ENCODE results near the gene TMEM222.
A peak's percentile ranks its signal among the peaks of the same experiment; 100 is the strongest.

TMEM222 gene

GRCh38 chr1:27350663-27351540 is 28.9 kb downstream of the TMEM222 start:
- DNase-seq, result peak; percentile 78 to 90

DNA sequence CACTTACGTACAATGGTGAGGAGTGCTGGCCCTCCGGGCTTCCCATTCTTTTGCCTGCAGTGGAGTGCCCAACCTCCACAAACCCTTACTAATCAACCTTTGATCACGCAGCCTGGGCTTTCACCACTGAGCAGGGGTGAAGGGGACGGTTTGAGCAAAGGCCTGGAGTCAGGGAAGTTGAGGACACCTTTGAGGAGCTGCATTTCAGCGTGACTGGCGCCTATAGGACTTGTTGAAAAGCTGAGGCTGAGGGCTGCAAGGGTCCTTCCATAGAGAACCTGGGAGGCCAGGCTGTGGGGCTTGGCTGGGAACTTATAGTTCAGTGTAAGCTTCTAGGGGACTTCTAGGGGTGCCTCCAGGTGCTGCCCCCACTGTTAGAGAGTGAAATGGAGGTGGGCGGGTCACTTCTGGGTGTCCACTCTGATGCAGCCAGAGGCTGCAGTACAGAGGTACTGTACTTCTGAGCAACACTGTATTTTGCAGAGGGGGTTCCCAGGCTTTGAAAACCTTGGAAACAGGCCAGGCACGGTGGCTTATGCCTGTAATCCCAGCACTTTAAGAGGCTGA is 29.7 kb downstream of the TMEM222 start:
- peaks cover 6% of the 10 kb centered on the region for H3K9me3 ChIP-seq (ENCODE audit: insufficient read depth, low read depth, low read length)
- DNase-seq, result no peak
- H3K27ac ChIP-seq (ENCODE audit: low read depth, low read length), result no peak overlapping the region
- H3K79me1 ChIP-seq (ENCODE audit: low read length), result peaks cover 11% of the 10 kb centered on the region
- H3K4me1 ChIP-seq (ENCODE audit: control insufficient read depth in 1 of 2, insufficient read depth in 2 of 2, low read length in 2 of 2), result peaks cover 22 to 28% of the 10 kb centered on the region in 2 experiments
- H3K23ac ChIP-seq (ENCODE audit: low read length), result no peak overlapping the region
- no peaks in the 10 kb centered on the region for H3K27me3 ChIP-seq (ENCODE audit: insufficient read depth, low read length)
- no peak overlapping the region for H3K4me3 ChIP-seq (ENCODE audit: low read depth, low read length)
- H4K91ac ChIP-seq (ENCODE audit: low read depth, low read length), result no peak overlapping the region
- no peak overlapping the region for H4K12ac ChIP-seq (ENCODE audit: low read depth, low read length)
- H3K79me2 ChIP-seq (ENCODE audit: control insufficient read depth, insufficient read depth, low read length, poor library complexity), result no peaks in the 10 kb centered on the region
- WGBS (ENCODE audit: extremely low coverage, insufficient coverage, insufficient read length), result no CpG with 5 or more reads among the region's 8 CpGs
- no peak overlapping the region for H2BK120ac ChIP-seq (ENCODE audit: insufficient read depth, low read length, poor library complexity)
- no peak overlapping the region for H2BK12ac ChIP-seq (ENCODE audit: low read length)
- H3K4ac ChIP-seq (ENCODE audit: low read depth, low read length), result no peak overlapping the region
- H2AFZ ChIP-seq (ENCODE audit: insufficient read depth, low read length, poor library complexity), result peak overlapping the region; percentile 24
- H2AK5ac ChIP-seq (ENCODE audit: low read length), result peak overlapping the region; percentile 32
- H3K4me2 ChIP-seq (ENCODE audit: low read length), result peak overlapping the region; percentile 66
- H3K9ac ChIP-seq (ENCODE audit: low read length), result no peak overlapping the region
- H3K14ac ChIP-seq (ENCODE audit: low read length), result no peak overlapping the region
- no peak overlapping the region for H2BK5ac ChIP-seq (ENCODE audit: low read depth, low read length, poor library complexity)
- H3K18ac ChIP-seq (ENCODE audit: low read length), result no peak overlapping the region
- H4K8ac ChIP-seq (ENCODE audit: low read depth, low read length), result peak overlapping the region; percentile 8
- H3K36me3 ChIP-seq (ENCODE audit: control insufficient read depth in 1 of 2, insufficient read depth in 2 of 2, low read length in 2 of 2), result peaks cover 4 to 11% of the 10 kb centered on the region in 2 experiments

More at GRCh38 chr1:27350663-27351540, 28.9 kb downstream of the TMEM222 start:
- peaks cover 11% of the 10 kb centered on the region for H3K79me1 ChIP-seq (ENCODE audit: low read length)
- H3K4me3 ChIP-seq (ENCODE audit: low read depth, low read length), result peak overlapping the region; percentile 6
- peaks cover 22 to 28% of the 10 kb centered on the region in 2 experiments for H3K4me1 ChIP-seq (ENCODE audit: control insufficient read depth in 1 of 2, insufficient read depth in 2 of 2, low read length in 2 of 2)
- no peak overlapping the region for H3K4ac ChIP-seq (ENCODE audit: low read depth, low read length)
- no peak overlapping the region for H3K23ac ChIP-seq (ENCODE audit: low read length)
- no peaks in the 10 kb centered on the region for H3K79me2 ChIP-seq (ENCODE audit: control insufficient read depth, insufficient read depth, low read length, poor library complexity)
- H3K27ac ChIP-seq (ENCODE audit: low read depth, low read length), result no peak overlapping the region
- peak overlapping the region; percentile 56 for H4K91ac ChIP-seq (ENCODE audit: low read depth, low read length)
- peak overlapping the region; percentile 13 for H2AK5ac ChIP-seq (ENCODE audit: low read length)
- H3K14ac ChIP-seq (ENCODE audit: low read length), result peak overlapping the region; percentile 23
- no peak overlapping the region for H2BK12ac ChIP-seq (ENCODE audit: low read length)
- no CpG with 5 or more reads among the region's 62 CpGs for WGBS (ENCODE audit: extremely low coverage, insufficient coverage, insufficient read length)
- H3K36me3 ChIP-seq (ENCODE audit: control insufficient read depth in 1 of 2, insufficient read depth in 2 of 2, low read length in 2 of 2), result peaks cover 3 to 8% of the 10 kb centered on the region in 2 experiments
- H3K27me3 ChIP-seq (ENCODE audit: insufficient read depth, low read length), result no peaks in the 10 kb centered on the region
- H4K12ac ChIP-seq (ENCODE audit: low read depth, low read length), result no peak overlapping the region
- H3K18ac ChIP-seq (ENCODE audit: low read length), result no peak overlapping the region
- peak overlapping the region; percentile 44 for H4K8ac ChIP-seq (ENCODE audit: low read depth, low read length)
- peaks cover 6% of the 10 kb centered on the region for H3K9me3 ChIP-seq (ENCODE audit: insufficient read depth, low read depth, low read length)
- H3K9ac ChIP-seq (ENCODE audit: low read length), result no peak overlapping the region
- peak overlapping the region; percentile 66 for H3K4me2 ChIP-seq (ENCODE audit: low read length)
- H2BK120ac ChIP-seq (ENCODE audit: insufficient read depth, low read length, poor library complexity), result no peak overlapping the region
- H2AFZ ChIP-seq (ENCODE audit: insufficient read depth, low read length, poor library complexity), result peak overlapping the region; percentile 24
- H2BK5ac ChIP-seq (ENCODE audit: low read depth, low read length, poor library complexity), result no peak overlapping the region

DNA sequence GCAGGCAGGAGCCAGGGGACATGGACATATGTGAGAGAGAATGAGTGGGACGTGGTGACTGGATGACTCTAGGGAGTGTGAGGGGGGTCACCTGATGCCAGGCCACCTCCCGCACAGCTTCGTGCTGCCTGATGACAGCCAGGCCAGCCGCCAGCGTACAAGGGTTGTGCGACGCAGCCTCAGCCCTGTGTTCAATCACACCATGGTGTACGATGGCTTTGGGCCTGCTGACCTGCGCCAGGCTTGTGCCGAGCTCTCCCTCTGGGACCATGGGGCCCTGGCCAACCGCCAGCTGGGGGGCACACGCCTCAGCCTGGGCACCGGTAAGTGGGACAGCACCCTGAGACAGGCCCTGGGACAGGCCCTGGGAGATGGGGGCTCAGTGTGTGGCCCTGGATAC is 31.2 kb downstream of the TMEM222 start:
- Histone ChIP-seq H3K4me2 (ENCODE audit: low read length) (no peak overlapping the region), H3K23ac (ENCODE audit: low read length) (no peak overlapping the region)

DNA sequence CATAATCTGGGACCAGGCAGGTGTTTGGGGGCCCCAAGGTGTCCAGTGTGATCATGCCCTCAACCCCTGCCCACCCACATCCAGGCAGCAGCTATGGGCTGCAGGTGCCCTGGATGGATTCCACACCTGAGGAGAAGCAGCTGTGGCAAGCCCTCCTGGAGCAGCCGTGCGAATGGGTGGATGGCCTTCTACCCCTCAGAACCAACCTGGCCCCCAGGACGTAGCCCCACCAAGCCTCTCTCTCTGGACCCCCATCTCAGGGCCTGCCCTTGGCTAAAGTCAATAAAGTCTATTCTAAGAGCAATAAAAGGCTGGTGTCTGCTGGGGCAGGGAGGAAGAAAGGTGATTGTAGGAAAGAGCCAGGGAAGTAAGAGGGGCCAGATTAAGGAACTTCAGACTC is 31.7 kb downstream of the TMEM222 start:
- Histone ChIP-seq H4K12ac (ENCODE audit: low read depth, low read length) (no peak overlapping the region), H2BK120ac (ENCODE audit: insufficient read depth, low read length, poor library complexity) (no peak overlapping the region), H3K4ac (ENCODE audit: low read depth, low read length) (no peak overlapping the region), H3K9ac (ENCODE audit: low read length) (no peak overlapping the region), H3K79me2 (ENCODE audit: control insufficient read depth, insufficient read depth, low read length, poor library complexity) (no peaks in the 10 kb centered on the region), H2AK5ac (ENCODE audit: low read length) (no peak overlapping the region), H3K36me3 (ENCODE audit: control insufficient read depth in 1 of 2, insufficient read depth in 2 of 2, low read length in 2 of 2) (peaks cover 4 to 20% of the 10 kb centered on the region in 2 experiments), H3K23ac (ENCODE audit: low read length) (no peak overlapping the region), H2BK5ac (ENCODE audit: low read depth, low read length, poor library complexity) (no peak overlapping the region), H3K9me3 (ENCODE audit: insufficient read depth, low read depth, low read length) (peaks cover 6% of the 10 kb centered on the region), H3K79me1 (ENCODE audit: low read length) (peaks cover 11% of the 10 kb centered on the region), H3K27ac (ENCODE audit: low read depth, low read length) (no peak overlapping the region), H2AFZ (ENCODE audit: insufficient read depth, low read length, poor library complexity) (no peak overlapping the region), H3K14ac (ENCODE audit: low read length) (no peak overlapping the region), H2BK12ac (ENCODE audit: low read length) (no peak overlapping the region), H4K91ac (ENCODE audit: low read depth, low read length) (no peak overlapping the region), H3K4me3 (ENCODE audit: low read depth, low read length) (no peak overlapping the region), H3K4me1 (ENCODE audit: control insufficient read depth in 1 of 2, insufficient read depth in 2 of 2, low read length in 2 of 2) (peaks cover 19 to 26% of the 10 kb centered on the region in 2 experiments), H4K8ac (ENCODE audit: low read depth, low read length) (no peak overlapping the region), H3K18ac (ENCODE audit: low read length) (no peak overlapping the region), H3K27me3 (ENCODE audit: insufficient read depth, low read length) (no peaks in the 10 kb centered on the region), H3K4me2 (ENCODE audit: low read length) (no peak overlapping the region)
- DNase-seq, result no peak
- no CpG with 5 or more reads among the region's 3 CpGs for WGBS (ENCODE audit: extremely low coverage, insufficient coverage, insufficient read length)

More for the DNA sequence above, 31.2 kb downstream of the TMEM222 start:
- peaks cover 11% of the 10 kb centered on the region for H3K79me1 ChIP-seq (ENCODE audit: low read length)
- DNase-seq, result no peak
- peaks cover 6% of the 10 kb centered on the region for H3K9me3 ChIP-seq (ENCODE audit: insufficient read depth, low read depth, low read length)
- H2AK5ac ChIP-seq (ENCODE audit: low read length), result no peak overlapping the region
- no peak overlapping the region for H3K18ac ChIP-seq (ENCODE audit: low read length)
- H4K8ac ChIP-seq (ENCODE audit: low read depth, low read length), result no peak overlapping the region
- H3K4ac ChIP-seq (ENCODE audit: low read depth, low read length), result no peak overlapping the region
- H3K27me3 ChIP-seq (ENCODE audit: insufficient read depth, low read length), result no peaks in the 10 kb centered on the region
- H3K9ac ChIP-seq (ENCODE audit: low read length), result no peak overlapping the region
- no peak overlapping the region for H4K12ac ChIP-seq (ENCODE audit: low read depth, low read length)
- H3K79me2 ChIP-seq (ENCODE audit: control insufficient read depth, insufficient read depth, low read length, poor library complexity), result no peaks in the 10 kb centered on the region
- no peak overlapping the region for H4K91ac ChIP-seq (ENCODE audit: low read depth, low read length)
- no peak overlapping the region for H3K14ac ChIP-seq (ENCODE audit: low read length)
- H2BK5ac ChIP-seq (ENCODE audit: low read depth, low read length, poor library complexity), result no peak overlapping the region
- WGBS (ENCODE audit: extremely low coverage, insufficient coverage, insufficient read length), result no CpG with 5 or more reads among the region's 13 CpGs
- H3K27ac ChIP-seq (ENCODE audit: low read depth, low read length), result no peak overlapping the region
- peaks cover 4 to 15% of the 10 kb centered on the region in 2 experiments for H3K36me3 ChIP-seq (ENCODE audit: control insufficient read depth in 1 of 2, insufficient read depth in 2 of 2, low read length in 2 of 2)
- H3K4me3 ChIP-seq (ENCODE audit: low read depth, low read length), result no peak overlapping the region
- no peak overlapping the region for H2BK120ac ChIP-seq (ENCODE audit: insufficient read depth, low read length, poor library complexity)
- peaks cover 19 to 26% of the 10 kb centered on the region in 2 experiments for H3K4me1 ChIP-seq (ENCODE audit: control insufficient read depth in 1 of 2, insufficient read depth in 2 of 2, low read length in 2 of 2)
- H2AFZ ChIP-seq (ENCODE audit: insufficient read depth, low read length, poor library complexity), result no peak overlapping the region
- no peak overlapping the region for H2BK12ac ChIP-seq (ENCODE audit: low read length)

Measured in trophoblast cell (in vitro differentiated cells and primary cell).